GM21786 (cell line): ENCODE results near the gene IFT80.

Source experiments
- ATAC-seq: cut with Tn5 transposase; IDR thresholded peaks from one replicate; pipeline ENCODE4 v1.9.1; 2021; ENCODE audit not compliant: unreplicated experiment

Gene IFT80

DNA sequence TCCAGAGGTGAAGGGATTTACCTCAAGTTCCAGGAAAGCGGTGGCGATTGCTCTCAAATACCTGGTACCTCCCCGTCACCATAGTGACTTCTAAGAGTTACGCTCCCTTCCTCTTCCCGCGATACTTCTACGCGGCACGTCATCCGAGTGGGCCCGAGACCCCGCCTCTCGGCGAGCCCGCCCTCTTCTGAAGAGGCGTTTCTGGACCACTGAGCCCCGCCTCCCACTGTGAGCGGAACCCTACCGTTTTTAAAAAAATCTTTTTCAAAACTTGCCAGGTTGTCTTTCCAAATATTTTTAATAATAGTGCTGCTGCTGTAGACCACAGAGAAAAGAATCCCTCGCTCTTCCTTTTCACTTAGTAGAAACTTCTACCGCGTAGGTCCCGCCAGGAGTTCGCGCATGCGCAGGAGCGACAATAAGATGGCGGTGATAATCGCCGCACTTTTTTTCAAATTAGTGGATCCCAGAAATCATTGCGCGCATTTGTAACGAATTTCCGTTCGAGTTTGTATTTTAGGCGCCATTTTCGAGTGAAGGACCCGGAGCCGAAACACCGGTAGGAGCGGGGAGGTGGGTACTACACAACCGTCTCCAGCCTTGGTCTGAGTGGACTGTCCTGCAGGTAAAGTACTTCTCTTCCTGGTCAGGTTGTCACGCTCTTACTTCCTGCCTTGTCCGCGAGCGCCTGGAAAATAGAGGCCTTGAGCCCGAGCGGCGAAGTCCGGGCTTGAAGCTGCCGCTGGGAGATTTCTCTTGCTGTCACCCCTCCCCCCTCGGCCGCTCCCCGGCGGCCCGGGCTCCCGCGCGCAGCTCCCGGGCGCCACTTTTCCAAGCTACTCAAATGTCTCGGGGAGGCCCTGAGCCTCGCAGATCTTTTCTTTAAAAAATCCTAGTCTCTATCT lies at the start of gene IFT80, which contains the start of gene SMC4:
TSS of gene IFT80 (minus strand) at position 101 of the 905 bp plus-strand sequence. CDS start 14,625 bp downstream, outside the sequence.
TSS of gene SMC4 (plus strand) at position 526 of the 905 bp plus-strand sequence. CDS start 1,177 bp downstream, outside the sequence.
- ATAC-seq, result peak; percentile 95

DNA sequence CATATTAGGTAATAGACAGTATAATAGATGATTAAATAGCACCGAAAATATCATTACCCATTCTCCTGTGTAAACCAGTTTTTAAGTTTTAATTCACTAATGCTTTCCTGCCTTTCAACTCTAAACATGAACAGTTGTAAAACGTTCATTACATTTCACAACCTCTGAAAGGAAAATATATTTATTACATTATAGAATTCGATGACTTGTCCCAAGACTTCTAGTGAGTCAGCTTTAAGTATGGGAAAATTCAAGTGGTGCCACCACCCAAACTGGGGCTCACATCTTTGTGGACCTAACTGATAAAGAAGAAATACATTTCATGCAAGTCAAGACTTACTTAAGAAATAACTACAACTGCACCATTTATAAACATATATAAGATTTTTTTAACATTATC lies 48.5 kb upstream of the IFT80 start:
- ATAC-seq, result no peak

DNA sequence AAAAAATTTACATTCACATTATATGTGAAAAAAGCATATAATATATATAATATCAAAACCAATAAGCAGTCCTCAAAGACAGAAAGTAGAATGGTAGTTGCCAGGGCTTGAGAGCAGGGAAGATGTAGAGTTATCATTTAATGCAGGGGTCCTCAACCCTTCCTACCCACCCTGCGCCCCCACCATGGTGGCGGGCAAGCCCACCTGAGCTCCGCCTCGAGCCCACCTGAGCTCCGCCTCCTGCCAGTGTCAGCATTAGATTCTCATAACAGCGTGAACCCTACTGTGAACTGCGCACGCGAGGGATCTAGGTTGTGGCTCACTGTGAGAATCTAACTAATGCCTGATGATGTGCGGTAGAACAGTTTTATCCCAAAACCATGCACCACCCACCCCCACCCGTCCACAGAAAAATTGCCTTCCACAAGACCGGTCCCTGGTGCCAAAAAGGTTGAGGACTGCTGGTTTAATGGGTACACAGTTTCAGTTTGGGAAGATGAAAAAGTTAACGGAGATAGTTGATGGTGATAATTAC lies 47.6 kb upstream of the IFT80 start:
- ATAC-seq, result no peak

DNA sequence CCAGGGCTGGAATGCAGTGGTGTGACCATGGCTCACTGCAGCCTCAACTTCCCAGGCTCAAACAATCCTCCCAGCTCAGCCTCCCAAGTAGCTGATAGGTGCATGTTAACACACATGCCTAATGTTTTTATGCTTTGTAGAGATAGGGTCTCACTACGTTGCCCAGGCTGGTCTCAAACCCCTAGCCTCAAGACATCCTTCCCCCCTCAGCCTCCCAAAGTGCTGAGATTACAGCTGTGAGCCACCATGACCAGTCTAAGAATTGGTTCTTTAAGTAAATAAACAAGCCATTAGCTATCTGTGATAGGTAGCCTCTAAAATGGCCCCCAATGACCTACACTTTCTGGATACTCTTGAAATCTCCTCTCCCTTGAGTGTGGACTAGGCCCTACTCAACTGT lies 46.8 kb upstream of the IFT80 start:
- no peak for ATAC-seq

DNA sequence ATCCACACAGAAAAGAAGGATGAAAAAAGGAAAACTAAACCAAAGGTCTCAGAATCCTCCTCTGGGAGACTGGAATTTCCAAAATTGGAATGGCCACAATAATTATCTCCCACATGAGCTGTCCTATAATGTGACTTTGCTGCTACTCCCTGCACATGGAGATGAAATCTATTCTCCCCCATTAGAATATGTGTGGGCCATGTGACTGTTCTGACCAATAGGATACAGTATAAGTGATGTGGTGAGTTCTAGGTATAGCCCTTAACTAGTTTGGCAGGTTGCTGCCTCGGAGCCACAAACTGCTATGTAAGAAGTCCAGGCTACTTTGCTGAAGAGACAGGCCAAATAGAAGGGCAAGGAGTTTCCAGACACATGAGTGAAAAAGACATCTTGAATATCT lies 45.4 kb upstream of the IFT80 start:
- ATAC-seq, result no peak

DNA sequence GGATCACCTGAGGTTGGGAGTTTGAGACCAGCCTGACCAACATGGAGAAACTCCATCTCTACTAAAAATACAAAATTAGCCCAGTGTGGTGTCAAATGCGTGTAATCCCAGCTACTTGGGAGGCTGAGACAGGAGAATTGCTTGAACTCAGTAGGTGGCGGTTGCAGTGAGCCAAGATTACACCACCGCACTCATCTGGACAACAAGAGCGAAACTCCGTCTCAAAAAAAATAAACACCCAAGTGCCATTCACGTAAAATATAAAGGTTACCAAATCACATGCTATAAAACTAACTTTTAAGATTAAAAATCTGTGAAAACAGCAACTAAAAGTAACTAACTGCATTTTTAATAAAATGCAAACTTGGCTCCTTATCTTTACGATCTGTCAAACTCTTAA lies 41.7 kb upstream of the IFT80 start:
- no peak for ATAC-seq

DNA sequence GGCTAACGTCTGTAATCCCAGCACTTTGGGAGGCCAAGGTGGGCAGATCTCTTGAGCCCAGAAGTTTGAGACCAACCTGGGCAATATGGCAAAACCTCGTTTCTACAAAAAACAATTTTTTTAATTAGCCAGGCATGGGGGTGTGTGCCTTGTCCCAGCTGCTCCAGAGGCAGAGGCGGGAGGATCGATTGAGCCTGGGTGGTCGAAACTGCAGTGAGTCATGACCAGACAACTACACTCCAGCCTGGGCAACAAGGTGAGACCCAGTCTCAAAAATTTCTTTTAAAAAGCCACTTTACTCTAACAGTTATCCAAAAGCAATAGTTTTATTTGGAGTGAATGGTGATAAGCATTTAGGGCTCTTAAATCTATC lies 38.0 kb upstream of the IFT80 start:
- no peak for ATAC-seq

DNA sequence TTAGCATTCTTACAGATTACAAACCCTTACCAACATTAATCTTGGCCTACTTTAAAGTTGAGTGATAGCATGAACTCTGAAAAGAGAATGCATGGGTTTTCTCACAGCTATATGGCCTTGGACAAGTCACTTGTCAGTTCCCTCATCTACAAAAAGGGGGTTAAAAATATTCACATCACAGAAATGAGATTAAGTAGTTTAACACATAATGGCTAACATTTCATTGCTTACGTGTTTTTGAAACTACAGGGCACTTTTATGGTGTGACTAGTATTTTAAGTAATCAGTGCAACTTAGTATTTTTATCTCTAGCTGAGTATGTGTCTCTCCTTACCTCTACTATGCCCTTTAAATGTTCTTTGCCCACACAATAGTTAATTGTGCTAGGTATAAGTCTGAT lies 36.7 kb upstream of the IFT80 start:
- no peak for ATAC-seq

DNA sequence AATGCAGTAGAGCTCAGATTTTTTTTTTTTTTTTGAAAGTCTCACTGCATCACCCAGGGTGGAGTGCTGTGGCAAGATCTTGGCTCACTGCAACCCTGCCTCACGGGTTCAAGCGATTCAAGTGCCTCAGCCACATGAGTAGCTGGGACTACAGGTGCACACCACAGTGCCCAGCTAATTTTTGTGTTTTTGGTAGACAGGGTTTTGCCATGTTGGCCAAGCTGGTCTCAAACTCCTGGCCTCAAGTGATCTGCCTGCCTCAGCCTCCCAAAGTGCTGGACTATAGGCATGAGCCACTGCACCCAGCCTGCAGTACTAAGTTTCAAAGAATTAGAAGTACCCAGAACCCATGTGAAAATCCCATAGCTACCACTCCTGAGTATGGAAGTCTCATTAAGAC lies 36.1 kb upstream of the IFT80 start:
- no peak for ATAC-seq

DNA sequence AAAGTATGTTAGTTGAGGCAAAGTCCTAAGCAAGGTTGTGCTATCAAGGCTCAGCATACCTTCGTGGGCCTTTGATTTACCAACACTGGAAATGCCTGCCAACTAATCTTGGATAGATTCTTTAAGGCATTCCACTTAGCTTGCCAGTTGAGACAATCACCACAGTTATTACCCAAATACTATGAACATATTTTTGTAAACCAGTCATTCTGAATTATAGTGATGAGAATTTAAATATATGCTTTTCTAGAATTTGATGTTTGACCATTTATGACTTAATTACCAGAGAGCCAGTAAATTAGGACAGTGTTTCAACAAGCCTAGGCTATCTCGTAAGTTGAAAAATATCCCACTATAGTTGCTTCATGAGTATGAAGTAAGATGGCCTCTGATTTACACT lies 35.0 kb upstream of the IFT80 start:
- ATAC-seq, result no peak

DNA sequence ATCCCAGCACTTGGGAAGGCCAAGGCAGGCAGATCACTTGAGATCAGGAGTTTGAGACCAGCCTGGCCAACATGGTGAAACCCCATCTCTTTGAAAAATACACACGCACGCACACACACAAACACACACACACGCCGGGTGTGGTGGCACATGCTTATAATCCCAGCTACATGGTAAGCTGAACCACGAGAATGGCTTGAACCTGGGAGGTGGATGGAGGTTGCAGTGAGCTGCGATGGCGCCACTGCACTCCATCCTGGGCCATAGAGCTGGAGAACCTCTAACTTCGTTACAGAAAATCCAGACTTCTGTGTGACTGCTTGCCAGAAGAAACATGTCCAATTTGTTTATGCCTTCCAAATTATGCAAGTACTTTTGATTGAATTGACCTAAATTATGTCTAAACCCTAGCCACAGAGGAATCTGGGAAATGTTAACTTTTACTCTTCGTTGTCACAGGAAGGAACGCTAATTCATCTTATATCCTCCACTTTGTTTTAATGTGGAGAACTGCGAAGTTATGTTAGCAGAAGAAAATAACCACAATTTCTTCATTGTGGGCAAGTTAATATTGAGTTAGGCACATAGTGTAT lies 28.9 kb upstream of the IFT80 start:
- no peak for ATAC-seq

DNA sequence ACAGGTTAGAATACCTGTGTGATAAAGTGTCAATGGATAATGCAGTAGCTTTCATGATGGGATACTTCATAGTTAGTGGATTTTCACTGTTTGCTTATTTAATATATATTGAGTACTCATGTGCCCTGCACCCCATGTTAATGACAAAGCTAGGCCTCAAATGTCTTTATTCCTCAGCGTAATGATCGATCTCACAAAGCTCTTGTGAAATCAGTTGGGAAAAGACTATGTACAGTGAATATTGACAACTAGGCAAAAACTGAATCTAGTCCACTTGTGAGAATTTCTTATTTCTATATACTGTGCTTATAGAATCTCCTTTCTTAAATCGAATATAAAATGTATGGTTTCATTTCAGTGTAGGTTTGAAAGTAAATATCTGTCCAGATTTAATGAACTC lies 18.3 kb upstream of the IFT80 start:
- no peak for ATAC-seq

DNA sequence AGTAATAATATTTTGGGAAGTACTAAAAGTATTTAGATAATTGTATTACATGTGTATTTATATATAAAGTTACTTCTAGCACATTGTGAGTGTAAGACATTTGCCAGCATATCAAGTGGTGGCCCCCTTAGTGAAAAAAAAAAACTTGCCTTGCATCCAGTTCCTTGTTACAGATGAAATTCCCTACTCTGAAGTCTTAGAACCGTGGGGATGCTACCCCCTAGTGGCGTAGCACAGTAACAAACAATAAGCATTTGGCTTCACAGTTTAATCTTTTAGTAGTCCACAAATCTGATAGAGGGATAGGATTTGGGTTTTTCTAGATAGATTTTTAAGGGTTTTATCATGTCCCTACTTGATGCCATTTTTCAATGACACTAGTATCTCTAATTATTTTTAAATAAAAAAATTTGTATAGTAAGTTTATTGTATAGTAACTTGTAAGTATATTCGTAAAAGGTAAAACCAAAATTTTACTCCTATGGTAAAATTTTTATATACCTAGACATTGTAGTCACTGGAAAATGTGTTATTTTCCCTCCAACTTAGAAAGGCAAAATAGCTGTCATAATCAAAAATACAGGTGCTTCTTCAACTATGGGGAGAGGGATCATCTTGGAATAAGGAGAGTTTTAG lies 14.7 kb upstream of the IFT80 start:
- peak; percentile 66 for ATAC-seq

DNA sequence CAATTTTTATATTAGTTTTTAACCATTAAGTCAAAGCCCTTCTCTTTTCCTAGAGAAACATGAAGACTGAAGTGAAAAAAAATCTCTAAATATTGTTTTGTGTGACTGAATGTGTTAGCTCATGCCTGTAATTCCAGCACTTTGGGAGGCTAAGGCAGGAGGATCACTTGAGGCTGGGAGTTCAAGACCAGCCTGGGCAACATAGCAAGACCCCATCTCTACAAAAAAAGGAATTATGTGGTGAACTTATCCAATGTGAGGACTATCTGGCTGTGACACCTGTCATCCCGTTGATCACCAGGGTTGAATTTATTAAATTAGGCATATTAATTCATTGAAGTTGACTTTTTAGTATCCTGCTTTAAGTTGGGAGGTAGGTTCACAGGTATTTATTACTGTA lies 13.5 kb upstream of the IFT80 start:
- no peak for ATAC-seq

DNA sequence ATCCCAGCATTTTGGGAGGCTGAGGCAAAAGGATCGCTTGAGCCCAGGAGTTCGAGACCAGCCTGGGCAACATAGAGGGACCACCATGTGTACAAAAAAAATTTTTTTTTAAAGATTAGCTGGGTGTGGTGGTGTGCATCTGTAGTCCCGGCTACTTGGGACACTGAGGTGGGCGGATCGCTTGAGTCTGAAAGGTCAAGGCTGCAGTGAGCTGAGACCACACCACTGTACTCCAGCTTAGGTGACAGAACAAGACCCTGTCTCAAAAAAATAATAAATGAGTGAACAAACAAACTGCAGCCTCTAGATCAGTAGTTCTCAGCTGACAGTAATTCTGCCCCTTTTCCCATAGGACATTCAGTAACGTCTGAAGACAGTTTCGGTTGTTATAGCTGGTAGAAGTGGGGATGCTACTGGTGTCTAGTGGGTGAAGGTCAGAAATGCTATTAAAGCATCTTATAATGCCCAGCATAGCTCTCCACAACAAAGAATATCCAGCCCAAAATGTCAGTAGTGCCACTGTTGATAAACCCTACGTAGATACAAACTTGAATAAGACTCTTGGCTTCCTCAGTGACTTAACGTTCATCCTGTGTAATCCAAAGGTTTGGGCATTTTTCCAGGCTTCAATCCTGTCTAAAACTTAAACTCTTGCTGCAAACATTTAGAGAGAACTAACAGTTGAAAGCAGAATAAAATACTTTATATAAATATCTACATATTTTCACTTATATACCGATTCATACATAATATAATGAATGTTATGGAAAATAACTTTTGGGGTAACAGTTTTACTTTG lies 11.0 kb upstream of the IFT80 start:
- no peak for ATAC-seq

DNA sequence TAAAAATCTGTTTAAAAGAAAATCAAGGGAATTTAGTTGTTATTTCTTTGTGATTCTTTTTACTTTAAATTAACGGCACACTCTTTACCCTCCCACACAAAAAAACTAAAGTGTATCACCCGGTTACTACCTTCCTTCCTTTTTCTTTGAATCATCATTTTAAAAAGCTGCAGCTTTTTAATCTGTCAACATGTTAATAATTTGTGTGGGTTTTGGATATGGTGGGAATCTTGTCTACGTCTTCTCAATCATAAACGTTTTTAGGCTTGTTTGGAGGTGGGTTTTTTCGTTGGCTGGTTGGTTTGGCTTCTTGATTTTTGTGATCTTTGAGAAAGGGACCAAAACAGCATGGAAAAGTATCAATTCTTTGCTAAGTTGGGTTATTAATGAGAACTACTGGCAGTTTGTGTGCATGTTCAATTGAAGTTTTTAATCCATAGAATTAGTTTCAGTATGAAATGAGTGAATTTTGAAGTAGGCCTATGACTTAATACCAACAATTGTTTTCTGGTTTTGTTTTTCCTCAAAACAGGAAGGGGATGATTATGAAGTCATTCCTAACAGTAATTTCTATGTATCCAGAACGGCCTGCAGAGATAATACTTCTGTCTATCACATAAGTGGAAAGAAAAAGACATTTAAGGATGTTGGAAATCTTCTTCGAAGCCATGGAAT lies 4.9 kb upstream of the IFT80 start:
- ATAC-seq, result no peak

DNA sequence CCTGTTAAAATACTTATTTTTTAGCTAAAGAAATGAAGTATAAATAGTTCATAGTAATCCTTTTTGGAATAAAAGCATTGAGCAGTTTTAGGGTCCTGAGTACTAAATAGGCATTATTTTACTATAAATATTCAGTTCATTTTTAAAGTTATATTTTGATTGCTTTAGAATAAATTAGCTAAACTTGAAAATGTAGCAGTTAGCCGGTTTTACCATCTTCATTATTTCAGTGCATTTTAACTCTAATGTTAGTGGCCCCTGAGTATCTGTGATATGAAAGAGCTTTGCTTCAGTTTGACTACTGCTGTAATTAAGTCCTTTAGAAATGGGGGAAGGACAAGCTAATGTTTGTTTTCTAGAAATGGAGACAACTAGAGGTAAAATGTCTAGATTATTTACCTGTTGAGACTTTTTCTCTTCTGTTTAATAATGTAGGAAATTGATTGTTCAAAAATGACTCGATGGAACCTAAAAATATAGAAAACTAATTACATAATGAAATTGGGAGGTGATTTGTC lies 4.1 kb upstream of the IFT80 start:
- ATAC-seq, result no peak

DNA sequence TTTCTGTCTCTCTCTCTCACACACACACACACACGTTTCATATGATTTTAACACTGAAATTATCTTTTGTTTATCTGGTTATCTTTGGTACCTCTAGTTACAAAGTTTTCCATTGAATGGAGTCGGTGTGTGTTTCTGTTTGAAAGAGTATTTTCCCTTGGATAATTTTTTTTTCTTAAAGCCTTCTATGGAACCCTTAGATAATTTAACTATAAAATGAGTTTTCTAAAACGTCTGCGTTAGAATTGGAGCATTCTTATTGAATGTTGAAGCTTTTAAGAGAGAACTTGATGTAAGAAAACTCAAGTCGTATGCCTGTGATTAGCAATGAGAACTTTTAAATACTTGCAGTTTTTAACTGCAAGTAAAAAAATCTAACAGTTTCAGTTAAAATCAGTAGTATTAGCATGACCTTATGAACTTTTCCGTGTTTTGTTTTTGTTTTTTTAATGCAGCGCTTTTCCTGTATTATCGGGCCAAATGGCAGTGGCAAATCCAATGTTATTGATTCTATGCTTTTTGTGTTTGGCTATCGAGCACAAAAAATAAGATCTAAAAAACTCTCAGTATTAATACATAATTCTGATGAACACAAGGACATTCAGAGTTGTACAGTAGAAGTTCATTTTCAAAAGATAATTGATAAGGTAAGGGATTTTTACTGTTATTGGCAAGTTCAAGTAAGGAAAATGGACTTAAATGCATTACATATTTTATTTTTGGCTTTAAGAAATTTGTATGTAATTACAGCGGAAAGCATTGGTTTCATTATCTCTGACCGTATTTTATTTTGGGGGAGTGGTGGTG lies 3.4 kb upstream of the IFT80 start:
- no peak for ATAC-seq
